HG02571 (cell line): ENCODE measurements around the gene CC2D1A.

Source experiments
- ATAC-seq: cut with Tn5 transposase; IDR thresholded peaks from one replicate; pipeline ENCODE4 v1.9.1; 2021; ENCODE audit warnings: mild to moderate bottlenecking, moderate library complexity; ENCODE audit not compliant: unreplicated experiment

The CC2D1A gene

DNA sequence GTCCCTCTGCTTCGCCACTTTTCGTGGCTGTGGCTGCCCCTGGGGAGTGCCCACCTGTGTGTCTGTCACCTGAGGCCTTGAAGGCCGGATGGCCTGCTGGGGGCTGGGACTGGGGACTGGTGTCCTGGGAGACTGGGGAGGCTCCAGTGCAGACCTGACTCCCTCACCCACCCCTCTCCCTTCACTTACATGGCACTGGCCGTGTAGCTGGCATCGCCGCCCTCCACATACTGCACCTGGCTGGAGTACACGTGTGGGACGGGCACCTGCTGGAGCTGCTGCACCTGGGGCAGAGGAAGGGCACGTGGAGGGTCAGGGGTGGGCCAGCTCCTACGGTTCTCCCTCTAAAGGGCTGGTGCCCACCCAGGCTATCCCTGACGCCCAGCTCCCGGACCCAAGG, 71.8 kb downstream of the CC2D1A start:
- ATAC-seq = no peak

DNA sequence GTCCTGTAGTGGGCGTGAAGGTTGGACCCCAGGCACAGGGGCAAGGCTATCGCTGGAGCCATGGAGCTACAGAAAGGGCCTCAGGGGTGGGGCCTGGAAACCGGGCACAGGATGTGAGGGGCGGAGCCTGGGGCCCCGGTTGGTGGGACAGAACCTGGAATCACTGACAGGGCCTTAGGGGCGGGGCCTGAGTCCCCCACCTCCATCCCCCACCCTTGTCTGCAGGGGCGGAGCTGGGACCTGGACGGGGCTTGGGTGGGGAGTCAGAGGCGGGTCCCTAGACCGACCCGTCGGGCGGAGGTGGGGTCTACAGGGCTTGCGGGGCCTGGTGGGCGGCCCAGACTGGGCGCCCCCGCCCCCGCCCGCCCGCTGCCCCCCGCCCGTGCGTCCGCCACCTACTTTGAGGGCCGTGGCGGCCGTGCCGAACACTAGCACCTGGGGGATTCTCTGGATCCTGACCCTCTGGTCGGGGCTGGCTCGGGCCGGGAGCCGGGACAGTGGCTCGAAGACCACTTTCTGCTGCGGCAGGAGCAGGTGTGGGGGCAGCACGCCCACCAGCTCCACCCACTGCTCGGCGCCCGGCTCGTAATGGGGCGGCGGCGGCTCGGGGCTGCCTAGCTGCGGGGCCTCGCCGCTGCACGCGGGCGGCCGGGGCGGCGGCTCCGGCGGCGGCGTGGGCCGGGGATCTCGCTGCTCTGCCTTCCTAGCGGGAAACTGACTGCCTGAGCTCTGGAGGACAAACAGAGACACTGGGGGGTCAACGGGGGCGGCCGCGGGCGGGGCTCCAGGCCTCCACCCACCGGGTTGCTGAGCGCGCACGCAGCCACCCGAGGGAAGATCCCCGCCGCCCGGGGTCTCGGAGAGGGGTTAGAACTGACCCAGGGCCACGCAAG, 72.6 kb downstream of the CC2D1A start:
- ATAC-seq = no peak

DNA sequence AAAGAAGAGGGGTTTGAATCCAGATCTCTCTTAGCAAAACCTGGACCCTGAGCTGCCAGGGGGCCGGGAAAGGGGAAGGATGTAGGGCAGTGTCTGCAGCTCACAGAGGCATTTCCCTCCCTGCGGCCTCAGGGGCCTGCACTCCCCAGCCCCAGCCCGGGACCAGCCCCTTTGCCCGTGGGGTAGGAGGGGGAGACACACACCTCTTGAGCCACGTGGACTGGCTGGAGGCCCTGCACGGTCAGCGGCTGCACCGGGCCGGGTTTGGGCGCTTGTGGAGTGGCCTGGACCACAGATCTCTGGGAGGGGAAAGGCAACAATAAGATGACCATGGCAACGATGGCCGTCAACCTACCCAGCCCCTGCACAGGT, 73.2 kb downstream of the CC2D1A start:
- ATAC-seq = no peak

DNA sequence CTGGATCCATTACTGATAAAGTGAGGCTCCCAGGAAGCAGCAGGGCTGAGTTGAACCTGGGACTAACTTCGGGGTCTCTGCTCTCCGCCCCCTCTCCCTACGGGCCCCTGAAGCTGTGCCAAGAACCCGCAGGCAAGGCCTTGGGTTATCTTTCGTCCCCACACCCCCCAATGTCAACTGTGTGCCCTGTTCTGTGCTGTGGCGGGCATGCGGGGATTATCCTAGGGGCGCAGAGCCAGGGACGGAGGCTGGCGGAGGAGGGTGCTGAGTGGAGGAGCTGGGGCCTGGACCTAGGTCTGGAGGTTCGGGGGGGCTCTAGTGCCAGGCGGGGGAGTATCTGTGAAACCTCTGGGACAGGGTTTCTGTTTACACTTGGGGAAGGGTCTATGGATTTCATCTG, 73.7 kb downstream of the CC2D1A start:
- no peak for ATAC-seq

DNA sequence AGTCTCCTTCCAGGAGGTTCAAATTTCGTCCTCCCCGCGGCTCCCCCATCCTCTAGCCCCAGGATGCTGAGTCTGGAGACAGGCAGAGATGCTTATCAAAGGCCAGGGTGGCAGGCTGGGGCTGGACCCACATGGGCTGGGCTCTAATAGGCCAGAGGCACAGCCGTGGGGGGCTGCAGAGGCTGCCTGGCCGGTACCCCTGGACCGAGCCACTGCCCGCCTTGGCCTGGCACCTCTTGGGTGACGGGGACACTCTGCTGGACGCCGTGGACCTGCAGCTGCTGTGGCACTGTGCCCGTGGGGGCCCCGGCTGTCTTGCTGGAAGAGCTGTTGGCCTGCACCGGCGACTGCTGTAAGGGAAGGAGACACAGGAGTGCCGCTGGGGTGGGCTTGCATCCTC, 74.3 kb downstream of the CC2D1A start:
- no peak for ATAC-seq
